Activated naive CD8-positive, alpha-beta T cell treated with anti-CD3 and anti-CD28 coated beads, Interleukin-2, amount 50 U/mL, for 16 hours (primary cell): Measurements from ENCODE around the gene USP7.

Experiments
- DNase-seq: peaks from one replicate; pipeline ENCODE4 v3.0.0-alpha.2; 2020; ENCODE audit warnings: low read depth, low spot score

USP7 gene

GRCh38 chr16:8952281-8952751, 11.4 kb downstream of the USP7 start:
- no peak for DNase-seq

DNA sequence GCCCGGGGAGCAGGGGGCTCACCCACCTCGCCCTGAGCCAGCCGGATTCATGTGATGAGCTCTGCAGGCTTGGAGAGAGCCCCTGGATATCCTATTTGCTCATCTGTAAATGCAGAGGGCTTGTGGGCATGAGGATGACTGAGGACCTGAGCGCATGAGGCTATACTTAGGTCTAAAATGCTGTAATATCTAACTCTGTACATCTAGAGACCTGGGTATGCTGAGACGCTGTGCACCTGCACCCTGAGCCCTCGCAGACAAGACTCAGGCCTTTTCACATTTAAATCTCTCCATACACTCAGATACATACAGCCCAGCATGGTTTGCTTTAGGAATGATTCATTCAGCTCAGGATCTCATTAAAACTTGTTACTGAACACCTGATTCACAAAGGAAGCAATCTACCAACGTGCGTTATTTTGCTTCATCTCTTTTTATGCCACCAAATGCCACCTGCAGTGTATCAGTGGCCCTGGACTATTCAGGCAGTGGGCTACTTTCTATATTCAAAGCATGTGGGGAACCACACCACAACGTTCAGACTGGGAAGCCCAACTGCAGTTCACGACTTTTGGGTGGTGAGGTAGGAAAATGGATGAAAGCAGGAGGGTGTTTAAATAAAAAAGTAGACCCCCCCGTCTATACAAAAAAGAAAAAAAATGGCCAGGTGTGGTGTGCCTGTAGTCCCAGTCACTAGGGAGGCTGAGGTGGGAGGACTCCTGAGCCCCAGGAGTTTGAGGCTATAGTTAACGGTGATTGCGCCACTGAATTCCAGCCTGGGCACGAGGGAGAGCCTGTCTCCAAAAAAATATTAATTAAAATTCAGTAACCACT, 12.0 kb downstream of the USP7 start:
- DNase-seq = no peak

DNA sequence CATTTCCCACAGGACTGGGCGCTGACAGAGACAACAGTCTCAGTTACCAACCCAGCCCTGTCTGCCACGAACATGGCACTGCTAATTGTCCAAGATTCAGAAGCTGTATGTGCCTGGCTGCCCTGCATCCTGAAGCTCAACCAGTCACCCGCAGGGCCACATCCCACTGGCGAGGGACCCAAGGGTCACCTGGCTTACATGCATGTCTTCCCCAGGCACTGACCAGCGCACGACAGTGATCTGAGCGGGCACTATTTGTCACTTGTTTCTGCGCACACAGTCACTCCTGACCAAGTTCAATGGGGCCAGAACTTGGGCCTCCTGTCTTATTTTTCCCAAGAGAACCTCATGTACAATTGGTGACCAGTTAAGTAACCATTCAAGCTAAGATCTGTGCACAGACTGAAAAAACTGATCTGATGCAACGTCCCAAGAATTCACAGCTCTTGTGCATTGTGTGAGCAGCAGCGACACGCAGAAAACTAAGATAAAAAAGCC, 13.1 kb downstream of the USP7 start:
- no peak for DNase-seq

- DNase-seq = no peak
Measured at GRCh38 chr16:8949536-8950418, 13.9 kb downstream of the USP7 start.

DNA sequence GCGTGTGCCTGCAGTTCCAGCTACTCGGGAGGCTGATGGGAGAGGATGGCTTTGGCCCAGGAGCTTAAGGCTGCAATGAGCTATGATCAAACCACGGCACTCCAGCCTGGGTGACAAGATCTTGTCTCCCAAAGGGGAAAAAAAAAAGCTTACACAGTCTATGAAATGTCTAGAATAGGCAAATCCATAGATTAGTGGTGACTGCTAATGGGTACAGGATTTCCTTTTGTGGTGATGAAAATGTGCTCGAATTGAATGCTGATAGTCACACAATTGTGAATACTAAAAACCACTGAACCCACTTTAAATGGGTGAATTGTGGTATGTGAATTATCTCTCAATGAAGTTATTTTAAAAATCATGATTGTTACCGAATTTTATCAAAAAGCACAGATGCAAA, 14.9 kb downstream of the USP7 start:
- DNase-seq = no peak

DNA sequence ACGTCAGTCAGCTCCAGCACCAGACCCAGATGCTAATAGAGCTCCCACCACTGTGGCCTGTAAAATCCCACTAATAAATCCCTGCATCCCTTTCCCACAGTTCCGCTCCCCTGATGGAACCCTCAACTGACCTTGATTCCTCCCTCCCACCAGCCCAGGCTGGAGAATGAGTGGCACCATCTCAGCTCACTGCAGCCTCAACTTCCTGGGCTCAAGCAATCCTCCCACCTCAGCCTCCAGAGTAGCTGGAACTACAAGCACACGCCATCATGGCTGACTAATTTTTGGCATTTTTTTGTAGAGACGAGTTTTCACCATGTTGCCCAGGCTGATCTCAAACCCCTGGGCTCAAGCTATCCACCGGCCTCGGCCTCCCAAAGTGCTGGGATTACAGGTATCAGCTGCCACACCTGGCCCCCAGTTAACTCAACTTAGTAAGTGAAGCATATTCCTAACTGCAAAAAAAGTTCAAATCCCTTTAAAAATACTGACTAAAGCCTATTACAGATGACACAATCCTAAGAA, 15.6 kb downstream of the USP7 start:
- DNase-seq = no peak

- no peak for DNase-seq
Measured at GRCh38 chr16:8946544-8946943, 17.2 kb downstream of the USP7 start.

- no peak for DNase-seq
Measured at GRCh38 chr16:8945626-8946296, 17.9 kb downstream of the USP7 start.

- DNase-seq = no peak
Measured at GRCh38 chr16:8943966-8944759, 19.5 kb downstream of the USP7 start.

GRCh38 chr16:8943001-8943763, 20.5 kb downstream of the USP7 start:
- DNase-seq = no peak

- no peak for DNase-seq
Measured at GRCh38 chr16:8941718-8942344, 21.9 kb downstream of the USP7 start.

DNA sequence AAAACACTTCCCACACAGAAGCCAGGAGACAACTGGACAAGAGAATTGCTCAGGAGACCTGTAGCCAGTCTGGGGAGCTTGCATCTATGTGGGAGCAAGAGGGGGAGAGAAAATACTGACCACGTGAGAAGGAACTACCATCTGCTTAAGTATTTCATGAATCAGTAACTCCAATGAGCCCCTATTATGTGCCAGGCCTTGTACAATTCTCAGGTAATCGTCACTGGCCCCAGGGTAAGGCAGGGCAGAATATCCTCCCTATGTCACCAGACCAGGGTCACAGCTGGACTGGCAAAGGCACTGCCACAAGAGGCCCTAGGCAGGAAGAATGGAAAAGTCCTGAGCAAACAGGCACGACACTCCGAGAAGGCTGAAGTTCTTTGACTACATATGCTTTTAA, 25.9 kb downstream of the USP7 start:
- DNase-seq = no peak

GRCh38 chr16:8936421-8936820, 27.3 kb downstream of the USP7 start:
- peak; percentile 66 for DNase-seq

DNA sequence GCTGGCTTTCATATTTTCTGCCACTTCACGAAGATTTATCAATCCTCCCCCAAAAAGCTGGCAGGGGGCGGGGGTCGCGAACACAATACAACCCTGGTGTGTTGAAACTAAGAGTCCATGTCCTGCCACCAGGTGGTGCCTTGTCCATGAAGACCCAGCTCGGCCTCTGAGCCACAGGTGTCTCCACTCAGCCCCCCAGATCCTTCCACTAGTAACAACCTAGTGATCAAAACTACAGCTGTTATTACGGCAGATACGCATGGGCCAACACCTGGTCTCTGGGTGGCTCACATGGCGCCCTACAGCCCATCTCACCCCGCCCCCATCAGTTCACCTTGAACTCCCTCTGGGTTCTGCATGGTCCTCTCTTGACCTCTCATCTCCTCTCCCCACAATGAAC, 27.7 kb downstream of the USP7 start:
- no peak for DNase-seq

- no peak for DNase-seq
Measured at GRCh38 chr16:8934601-8935000, 29.1 kb downstream of the USP7 start.

- no peak for DNase-seq
Measured at GRCh38 chr16:8931859-8932258, 31.8 kb downstream of the USP7 start.

- DNase-seq = no peak
Measured at GRCh38 chr16:8929086-8929748, 34.5 kb downstream of the USP7 start.

DNA sequence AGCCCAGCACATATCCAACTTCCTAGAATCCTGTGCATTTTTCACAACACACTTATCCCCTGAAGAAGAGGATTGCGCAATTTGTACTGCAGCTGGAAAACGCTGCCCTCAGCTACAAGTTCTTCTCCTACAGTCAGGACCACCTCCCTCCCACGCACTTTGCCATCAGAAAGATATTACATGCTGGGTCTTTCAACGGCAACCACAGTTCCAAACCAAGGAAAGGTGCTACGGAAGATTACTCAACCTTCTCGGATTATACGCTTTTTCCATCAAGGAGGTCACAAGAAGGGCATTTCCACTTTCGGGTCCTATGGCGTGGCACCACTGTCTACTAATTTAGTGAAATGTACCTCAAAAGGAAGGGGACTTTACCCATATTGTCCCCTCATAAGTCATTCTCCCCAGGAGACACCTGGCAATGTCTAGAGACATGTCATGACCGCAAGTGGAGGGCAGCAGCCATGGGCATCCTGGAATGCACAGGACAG, 35.2 kb downstream of the USP7 start:
- no peak for DNase-seq

DNA sequence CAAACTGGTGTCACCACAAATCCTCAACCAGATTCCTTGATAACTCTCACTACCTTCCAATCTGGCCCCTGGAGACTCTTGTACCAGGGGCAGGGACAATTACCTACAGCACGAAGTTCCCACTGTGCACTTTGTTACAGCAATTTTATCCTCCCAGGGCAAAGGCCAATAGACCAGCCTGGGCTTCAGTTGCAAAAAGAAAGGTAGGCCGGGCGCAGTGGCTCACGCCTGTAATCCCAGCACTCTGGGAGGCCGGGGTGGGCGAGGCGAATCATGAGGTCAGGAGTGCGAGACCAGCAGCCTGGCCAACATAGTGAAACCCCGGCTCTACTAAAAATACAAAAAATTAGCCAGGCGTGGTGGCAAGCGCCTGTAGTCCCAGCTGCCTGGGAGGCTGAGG, 36.9 kb downstream of the USP7 start:
- DNase-seq = no peak
